DOHH2 (cell line): ENCODE measurements around the gene PARP4.
"Not testable (repeated sequence)": the region's sequence is repeated elsewhere in the genome, so short reads cannot be mapped to it uniquely, and the experiment has no call there.

Experiments used
- CTCF ChIP-seq: fragments of 200-600 bp; sonication (generic); IDR thresholded peaks from one replicate; pipeline ENCODE4 v1.5.1; 2014; ENCODE audit warnings: antibody characterized with exemption, mild to moderate bottlenecking, low read depth, low read length; ENCODE audit not compliant: poor library complexity, severe bottlenecking
- EZH2phosphoT487 ChIP-seq: fragments of 200-600 bp; sonication (generic); IDR thresholded peaks from 2 replicates; pipeline ENCODE4 v1.6.1; 2017; ENCODE audit warnings: borderline replicate concordance, mild to moderate bottlenecking, antibody characterized with exemption, low read length, moderate library complexity, mixed read lengths

- TF ChIP-seq CTCF, EZH2phosphoT487: not testable (repeated sequence)
These were observed 131.7 kb downstream of the PARP4 start for GRCh38 chr13:24380881-24381280.
